Loucy (cell line): ENCODE measurements around the gene AQP4.
A peak's percentile ranks its signal among the peaks of the same experiment; 100 is the strongest.

Experiments used
- EZH2phosphoT487 ChIP-seq: fragments of 200-600 bp; IDR thresholded peaks from 2 replicates; pipeline ENCODE4 v1.6.1; 2018; ENCODE audit warnings: antibody characterized with exemption, mild to moderate bottlenecking, moderate library complexity, borderline replicate concordance
- TF ChIP-seq, protein P1 (sequence below): fragments of 200-600 bp; sonication (generic); conservative IDR thresholded peaks from 2 replicates; pipeline ENCODE4 v1.5.1; 2014; ENCODE audit warnings: mild to moderate bottlenecking, antibody characterized with exemption, low read length

DNA sequence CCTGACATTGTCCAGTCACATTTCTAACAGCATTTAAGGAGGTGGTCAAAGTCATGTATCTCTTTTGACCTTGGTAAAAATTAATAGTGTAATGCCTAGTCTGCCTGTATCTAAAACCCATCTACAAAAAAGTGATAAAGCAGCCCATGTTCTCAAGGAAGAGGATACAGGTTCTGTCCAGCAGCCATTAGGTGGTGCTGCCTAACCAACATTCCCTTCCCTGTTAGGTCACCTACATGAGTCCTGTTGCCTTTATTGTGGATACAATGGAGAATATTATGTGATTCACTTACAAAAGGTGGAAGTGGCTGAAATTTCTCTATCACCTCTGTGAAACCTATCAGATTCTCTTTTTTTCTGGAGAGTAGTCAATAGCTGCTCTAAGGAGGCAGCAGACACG is 52.5 kb downstream of the AQP4 start:
- TF ChIP-seq, protein P1, sequence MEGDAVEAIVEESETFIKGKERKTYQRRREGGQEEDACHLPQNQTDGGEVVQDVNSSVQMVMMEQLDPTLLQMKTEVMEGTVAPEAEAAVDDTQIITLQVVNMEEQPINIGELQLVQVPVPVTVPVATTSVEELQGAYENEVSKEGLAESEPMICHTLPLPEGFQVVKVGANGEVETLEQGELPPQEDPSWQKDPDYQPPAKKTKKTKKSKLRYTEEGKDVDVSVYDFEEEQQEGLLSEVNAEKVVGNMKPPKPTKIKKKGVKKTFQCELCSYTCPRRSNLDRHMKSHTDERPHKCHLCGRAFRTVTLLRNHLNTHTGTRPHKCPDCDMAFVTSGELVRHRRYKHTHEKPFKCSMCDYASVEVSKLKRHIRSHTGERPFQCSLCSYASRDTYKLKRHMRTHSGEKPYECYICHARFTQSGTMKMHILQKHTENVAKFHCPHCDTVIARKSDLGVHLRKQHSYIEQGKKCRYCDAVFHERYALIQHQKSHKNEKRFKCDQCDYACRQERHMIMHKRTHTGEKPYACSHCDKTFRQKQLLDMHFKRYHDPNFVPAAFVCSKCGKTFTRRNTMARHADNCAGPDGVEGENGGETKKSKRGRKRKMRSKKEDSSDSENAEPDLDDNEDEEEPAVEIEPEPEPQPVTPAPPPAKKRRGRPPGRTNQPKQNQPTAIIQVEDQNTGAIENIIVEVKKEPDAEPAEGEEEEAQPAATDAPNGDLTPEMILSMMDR: peak; percentile 86
- no peak for TF ChIP-seq EZH2phosphoT487
